SU-DHL-6 (cell line): ENCODE results near the gene THAP12.

Source experiments
- H2AFZ ChIP-seq: fragments of 200-600 bp; sonication (generic); 2 replicates; pipeline ENCODE4 v1.6.1; 2014; ENCODE audit warnings: low read depth, mild to moderate bottlenecking, moderate library complexity, mixed read lengths, antibody characterized with exemption, low read length; ENCODE audit not compliant: severe bottlenecking
- H3F3A ChIP-seq: fragments of 200-600 bp; shearing (Covaris generic); 2 replicates; pipeline ENCODE4 v1.6.0; 2016; ENCODE audit warnings: antibody characterized with exemption, mild to moderate bottlenecking; ENCODE audit not compliant: insufficient read depth
- H3K27ac ChIP-seq: fragments of 200-600 bp; sonication (generic); 2 replicates; pipeline ENCODE4 v1.5.1; 2016; ENCODE audit warnings: low read depth, mild to moderate bottlenecking, low read length, moderate library complexity, mixed read lengths
- H3K27me3 ChIP-seq: fragments of 200-600 bp; sonication (generic), shearing (Covaris generic); 2 replicates; pipeline ENCODE4 v1.6.0; 2014; ENCODE audit warnings: mild to moderate bottlenecking, low read length
- H3K36me3 ChIP-seq: fragments of 200-600 bp; sonication (generic); 2 replicates; pipeline ENCODE4 v1.6.1; 2014; ENCODE audit warnings: mild to moderate bottlenecking, low read length, mixed read lengths
- H3K4me2 ChIP-seq: fragments of 300-600, 200-600 bp; shearing (Covaris generic), sonication (generic); 2 replicates; pipeline ENCODE4 v1.6.0; 2014; ENCODE audit warnings: low read length, low read depth, mild to moderate bottlenecking; ENCODE audit not compliant: poor library complexity, severe bottlenecking
- H3K4me3 ChIP-seq: fragments of 200-600 bp; sonication (generic); 2 replicates; pipeline ENCODE4 v1.5.1; 2014; ENCODE audit warnings: antibody characterized with exemption, low read length, mild to moderate bottlenecking, mixed read lengths; ENCODE audit not compliant: insufficient read depth, poor library complexity, severe bottlenecking
- H3K79me2 ChIP-seq: fragments of 200-600 bp; sonication (generic); 2 replicates; pipeline ENCODE4 v1.6.1; 2014; ENCODE audit warnings: mild to moderate bottlenecking, low read length, moderate library complexity; ENCODE audit not compliant: insufficient read depth
- H3K9ac ChIP-seq: fragments of 200-600 bp; sonication (generic); 2 replicates; pipeline ENCODE4 v1.7.0; 2014; ENCODE audit warnings: mild to moderate bottlenecking, low read length
- H3K9me2 ChIP-seq: fragments of 200-600 bp; sonication (generic); replicated peaks from 2 replicates; pipeline ENCODE4 v1.6.1; 2014; ENCODE audit warnings: low read length; ENCODE audit not compliant: insufficient read depth
- H3K9me3 ChIP-seq: fragments of 200-600 bp; sonication (generic); 2 replicates; pipeline ENCODE4 v1.6.1; 2014; ENCODE audit warnings: low read length, mixed read lengths; ENCODE audit not compliant: insufficient read depth
- H4K20me1 ChIP-seq: fragments of 200-600 bp; sonication (generic); 2 replicates; pipeline ENCODE4 v1.6.1; 2014; ENCODE audit warnings: low read depth, mild to moderate bottlenecking, antibody characterized with exemption, low read length, moderate library complexity, mixed read lengths
- EZH2phosphoT487 ChIP-seq: fragments of 200-600 bp; sonication (generic), shearing (Covaris generic); conservative IDR thresholded peaks from 2 replicates; pipeline ENCODE4 v1.6.1; 2018; ENCODE audit warnings: mild to moderate bottlenecking, antibody characterized with exemption, low read length, moderate library complexity, mixed read lengths
- TF ChIP-seq, protein P1 (sequence below): fragments of 200-600 bp; sonication (generic); IDR thresholded peaks from one replicate; pipeline ENCODE4 v1.5.1; 2017; ENCODE audit warnings: antibody characterized with exemption, mild to moderate bottlenecking, low read length, moderate library complexity; ENCODE audit not compliant: insufficient read depth, poor library complexity, severe bottlenecking

THAP12 gene

GRCh38 chr11:76424379-76424778 is 43.4 kb upstream of the THAP12 start:
- Histone ChIP-seq H3K9me2 (no peaks in the 10 kb centered on the region), H3K4me2 (no peak overlapping the region), H2AFZ (no peak overlapping the region), H3K9me3 (no peaks in the 10 kb centered on the region), H4K20me1 (no peaks in the 10 kb centered on the region), H3K27ac (no peak overlapping the region), H3K4me3 (no peak overlapping the region), H3F3A (no peaks in the 10 kb centered on the region), H3K27me3 (no peaks in the 10 kb centered on the region), H3K9ac (no peak overlapping the region), H3K36me3 (no peaks in the 10 kb centered on the region), H3K79me2 (no peaks in the 10 kb centered on the region)
- TF ChIP-seq, protein P1, sequence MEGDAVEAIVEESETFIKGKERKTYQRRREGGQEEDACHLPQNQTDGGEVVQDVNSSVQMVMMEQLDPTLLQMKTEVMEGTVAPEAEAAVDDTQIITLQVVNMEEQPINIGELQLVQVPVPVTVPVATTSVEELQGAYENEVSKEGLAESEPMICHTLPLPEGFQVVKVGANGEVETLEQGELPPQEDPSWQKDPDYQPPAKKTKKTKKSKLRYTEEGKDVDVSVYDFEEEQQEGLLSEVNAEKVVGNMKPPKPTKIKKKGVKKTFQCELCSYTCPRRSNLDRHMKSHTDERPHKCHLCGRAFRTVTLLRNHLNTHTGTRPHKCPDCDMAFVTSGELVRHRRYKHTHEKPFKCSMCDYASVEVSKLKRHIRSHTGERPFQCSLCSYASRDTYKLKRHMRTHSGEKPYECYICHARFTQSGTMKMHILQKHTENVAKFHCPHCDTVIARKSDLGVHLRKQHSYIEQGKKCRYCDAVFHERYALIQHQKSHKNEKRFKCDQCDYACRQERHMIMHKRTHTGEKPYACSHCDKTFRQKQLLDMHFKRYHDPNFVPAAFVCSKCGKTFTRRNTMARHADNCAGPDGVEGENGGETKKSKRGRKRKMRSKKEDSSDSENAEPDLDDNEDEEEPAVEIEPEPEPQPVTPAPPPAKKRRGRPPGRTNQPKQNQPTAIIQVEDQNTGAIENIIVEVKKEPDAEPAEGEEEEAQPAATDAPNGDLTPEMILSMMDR: no peak
- no peak for TF ChIP-seq EZH2phosphoT487

DNA sequence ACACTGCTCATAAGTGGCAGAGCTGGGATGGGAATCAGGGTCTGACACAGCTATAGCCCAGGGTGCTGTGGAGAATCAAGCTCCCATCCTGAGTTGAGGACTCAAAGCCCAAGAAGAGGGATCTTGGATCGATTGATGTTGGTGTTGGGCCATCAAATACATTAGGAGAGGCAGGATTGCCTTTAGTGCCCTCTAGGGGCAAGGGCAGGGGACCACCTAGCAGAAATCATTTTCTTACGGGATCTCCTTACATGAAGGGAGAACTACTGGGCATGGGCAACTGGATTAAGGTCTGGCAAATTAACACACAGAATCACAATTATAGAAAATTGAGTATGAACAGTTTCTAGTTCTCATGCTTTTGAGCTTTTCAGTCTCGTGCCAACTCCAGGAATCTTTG is 39.0 kb upstream of the THAP12 start:
- H3K79me2 ChIP-seq: no peaks in the 10 kb centered on the region
- H3K27ac ChIP-seq: no peak overlapping the region
- H3K4me2 ChIP-seq: no peak overlapping the region
- no peak overlapping the region for H3K9ac ChIP-seq
- TF ChIP-seq EZH2phosphoT487: no peak
- TF ChIP-seq, protein P1: peak; percentile 59
- H3K9me2 ChIP-seq: no peaks in the 10 kb centered on the region
- no peaks in the 10 kb centered on the region for H3K9me3 ChIP-seq
- H3F3A ChIP-seq: no peaks in the 10 kb centered on the region
- no peak overlapping the region for H3K4me3 ChIP-seq
- H4K20me1 ChIP-seq: no peaks in the 10 kb centered on the region
- no peaks in the 10 kb centered on the region for H3K27me3 ChIP-seq
- H2AFZ ChIP-seq: no peak overlapping the region
- H3K36me3 ChIP-seq: no peaks in the 10 kb centered on the region

DNA sequence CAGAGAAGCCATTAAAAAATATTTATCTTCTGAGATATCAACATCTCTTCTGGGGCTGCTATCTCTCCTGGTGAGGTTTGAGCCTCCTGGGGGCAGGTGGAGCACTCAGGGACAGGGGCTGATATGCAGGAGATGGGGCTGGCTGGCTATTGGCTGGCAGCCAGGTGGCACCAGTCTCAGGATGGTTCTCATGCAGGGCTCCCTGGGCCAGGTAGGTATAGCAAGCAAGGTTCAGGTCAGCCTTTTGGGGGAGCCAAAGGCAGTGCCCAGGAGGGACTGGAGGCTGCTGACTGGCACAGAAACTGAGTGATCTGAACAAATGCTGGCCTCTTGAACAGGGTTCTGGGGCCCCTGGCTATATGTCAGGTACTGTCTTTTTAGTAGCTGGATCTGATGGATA is 34.1 kb upstream of the THAP12 start:
- TF ChIP-seq, protein P1: no peak
- no peak for TF ChIP-seq EZH2phosphoT487
- Histone ChIP-seq H3K4me2 (no peak overlapping the region), H3F3A (no peaks in the 10 kb centered on the region), H2AFZ (no peak overlapping the region), H3K9me3 (no peaks in the 10 kb centered on the region), H3K27me3 (no peaks in the 10 kb centered on the region), H3K9ac (no peak overlapping the region), H3K4me3 (no peak overlapping the region), H3K9me2 (no peaks in the 10 kb centered on the region), H3K36me3 (no peaks in the 10 kb centered on the region), H3K27ac (no peak overlapping the region), H4K20me1 (no peaks in the 10 kb centered on the region), H3K79me2 (no peaks in the 10 kb centered on the region)
